ENCODE data around the gene TM4SF4. TPM values are rescaled to one million over a fixed set of nuclear protein-coding genes. Genes with fewer than 3 reads are reported as not detected.

TM4SF4 gene
- total and polyA plus RNA-seq, 2 of the 8 experiments (the other 6 are each of a cell fraction or from before 2014, with no cell fraction given), result not detected

DNA sequence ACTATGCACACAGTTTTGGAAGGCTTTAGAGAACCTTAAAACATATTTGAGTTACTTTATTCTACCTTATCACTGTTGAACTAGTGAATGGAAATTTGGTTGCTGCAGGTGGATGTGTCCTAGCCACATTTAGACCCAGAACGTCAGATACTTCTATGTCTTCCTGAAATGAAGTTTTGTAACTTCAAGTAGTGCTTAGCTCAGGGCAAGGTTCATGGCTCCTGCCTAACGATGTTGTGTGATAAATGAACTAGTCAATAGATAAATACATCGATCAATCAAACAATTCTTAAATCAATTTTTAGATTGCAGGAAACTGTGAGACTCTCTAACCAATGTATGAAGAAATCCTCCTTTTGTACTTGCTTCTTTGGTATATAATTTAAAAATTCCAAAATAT, 37.2 kb upstream of the TM4SF4 start:
- H3K27me3 ChIP-seq (replicated peaks in 1 of 4; ENCODE audit: control insufficient read depth in 3 of 4, extremely low read depth in 1 of 4, insufficient read depth in 3 of 4, low read length in 3 of 4), result no peaks in the 10 kb centered on the region
- no peak overlapping the region for H3K23ac ChIP-seq (ENCODE audit: insufficient read length)
- H3K4ac ChIP-seq (replicated peaks; ENCODE audit: insufficient read length, low read depth, low read length), result no peak overlapping the region
- DNase-seq (ENCODE audit: low read depth in 1 of 2, low spot score in 2 of 2) (no peak), FAIRE-seq (no peak)
- no peak overlapping the region for H2BK120ac ChIP-seq (replicated peaks; ENCODE audit: low read depth, low read length)
- no peak overlapping the region for H2BK12ac ChIP-seq (ENCODE audit: low read depth, low read length)
- no peak overlapping the region for H3K9ac ChIP-seq (replicated peaks in 1 of 4; ENCODE audit: extremely low read depth in 1 of 4, low read depth in 3 of 4, low read length in 3 of 4)
- no peaks in the 10 kb centered on the region for H3K79me2 ChIP-seq (ENCODE audit: control insufficient read depth in 1 of 2, insufficient read depth in 2 of 2, low read length in 2 of 2)
- no peaks in the 10 kb centered on the region for H3K36me3 ChIP-seq (ENCODE audit: control insufficient read depth in 2 of 4, insufficient read depth in 4 of 4, low read length in 3 of 4)
- no peak overlapping the region for H4K8ac ChIP-seq (ENCODE audit: extremely low read depth, insufficient read depth, low read length)
- POLR2A ChIA-PET (ENCODE audit: partially characterized antibody), result no interaction called here
- no peak overlapping the region for H2AK5ac ChIP-seq (ENCODE audit: low read depth, low read length)
- no peak overlapping the region for H2BK5ac ChIP-seq (ENCODE audit: low read depth, low read length)
- 92% methylated on average over 3 of the region's 3 CpGs; no CpG with 5 or more reads in 1 of the 2 experiments for WGBS, 2 experiments (ENCODE audit: extremely low coverage in 1 of 2, insufficient coverage in 1 of 2, insufficient read length in 1 of 2, insufficient replicate concordance in 2 of 2, low coverage in 1 of 2, low lambda C conversion rate in 2 of 2, missing lambda C conversion rate in 1 of 2)
- no peak overlapping the region for H4K91ac ChIP-seq (replicated peaks; ENCODE audit: insufficient read length, low read length)
- no peaks in the 10 kb centered on the region for H3K23me2 ChIP-seq (ENCODE audit: low read depth, low read length)
- no peak overlapping the region for H3K18ac ChIP-seq (ENCODE audit: extremely low read depth, low read length)
- H3K4me1 ChIP-seq (replicated peaks in 1 of 4; ENCODE audit: control insufficient read depth in 3 of 4, insufficient read depth in 4 of 4, low read length in 3 of 4), result no peaks in the 10 kb centered on the region
- no peak overlapping the region for H3K4me2 ChIP-seq (ENCODE audit: insufficient read depth in 1 of 2, low read depth in 2 of 2, low read length in 2 of 2)
- no peak overlapping the region for H3K14ac ChIP-seq (ENCODE audit: insufficient read length)
- 0 out of 4 replicates have a peak, but pooled peaks cover 0 to 2% of the 10 kb centered on the region in 2 experiments for H3K9me3 ChIP-seq (ENCODE audit: insufficient read depth in 2 of 2, low read depth in 1 of 2, low read length in 1 of 2)
- H4K5ac ChIP-seq (ENCODE audit: insufficient read length, low read depth, low read length), result no peak overlapping the region
- H3K4me3 ChIP-seq (ENCODE audit: extremely low read depth in 1 of 4, insufficient read depth in 2 of 4, low read depth in 3 of 4, low read length in 4 of 4), result no peak overlapping the region
- no peak overlapping the region for H3K27ac ChIP-seq (ENCODE audit: low read depth, low read length)
- no peak overlapping the region for H3K56ac ChIP-seq (replicated peaks; ENCODE audit: insufficient read length, low read depth, low read length)
- H4K20me1 ChIP-seq (replicated peaks in 1 of 2; ENCODE audit: control insufficient read depth in 1 of 2, insufficient read depth in 2 of 2, low read length in 2 of 2), result no peaks in the 10 kb centered on the region
- CTCF ChIA-PET (ENCODE audit: partially characterized antibody), result interaction anchor here (1.2 kb wide), 1 partner anchor 39 kb away, joined by 4 read pairs; no protein-coding TSS in a partner anchor
- H2BK15ac ChIP-seq (ENCODE audit: low read length), result no peak overlapping the region
- no peak overlapping the region for H2AFZ ChIP-seq (ENCODE audit: low read length)
- no peaks in the 10 kb centered on the region for H3K79me1 ChIP-seq (ENCODE audit: low read depth, low read length)
- H2BK20ac ChIP-seq (ENCODE audit: low read length), result no peak overlapping the region; the same call in 1 of the 2 replicates
- TF ChIP-seq, protein P1, sequence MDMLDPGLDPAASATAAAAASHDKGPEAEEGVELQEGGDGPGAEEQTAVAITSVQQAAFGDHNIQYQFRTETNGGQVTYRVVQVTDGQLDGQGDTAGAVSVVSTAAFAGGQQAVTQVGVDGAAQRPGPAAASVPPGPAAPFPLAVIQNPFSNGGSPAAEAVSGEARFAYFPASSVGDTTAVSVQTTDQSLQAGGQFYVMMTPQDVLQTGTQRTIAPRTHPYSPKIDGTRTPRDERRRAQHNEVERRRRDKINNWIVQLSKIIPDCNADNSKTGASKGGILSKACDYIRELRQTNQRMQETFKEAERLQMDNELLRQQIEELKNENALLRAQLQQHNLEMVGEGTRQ (IDR thresholded peaks at IDR 0.05; ENCODE audit: low read length), result no peak
- no peak for TF ChIP-seq EGR1 (IDR thresholded peaks at IDR 0.05; ENCODE audit: borderline replicate concordance, low read depth, low read length)
- TF ChIP-seq SP2 (IDR thresholded peaks at IDR 0.05; ENCODE audit: low read length), result no peak
- TF ChIP-seq EZH2 (IDR thresholded peaks at IDR 0.05; ENCODE audit: low read depth, low read length, severe bottlenecking), result no peak
- no peak for TF ChIP-seq TAF1 (IDR thresholded peaks at IDR 0.05; ENCODE audit: low read depth, low read length)
- no peak for TF ChIP-seq RBBP5 (IDR thresholded peaks at IDR 0.05; ENCODE audit: borderline replicate concordance, low read depth, low read length)
- no peak for TF ChIP-seq CTBP2 (IDR thresholded peaks at IDR 0.05; ENCODE audit: borderline replicate concordance, insufficient read depth, insufficient read length, low read length)
- no peak for TF ChIP-seq RXRA (IDR thresholded peaks at IDR 0.05; ENCODE audit: insufficient read depth, low read depth, low read length)
- no peak for TF ChIP-seq RAD21 (IDR thresholded peaks at IDR 0.05 in 1 of 2, conservative IDR thresholded peaks at IDR 0.05 in 1 of 2; ENCODE audit: low read depth in 2 of 2, low read length in 2 of 2)
- TF ChIP-seq MAFK (IDR thresholded peaks at IDR 0.05; ENCODE audit: low read depth, low read length), result no peak
- TF ChIP-seq TAF7 (optimal IDR thresholded peaks at IDR 0.05; ENCODE audit: borderline replicate concordance, low read depth, low read length), result no peak
- TF ChIP-seq POU5F1 (IDR thresholded peaks at IDR 0.05; ENCODE audit: low read depth, low read length), result no peak

Data from H1 (cell line).